Osteoblast (primary cell): Measurements from ENCODE around the gene RASAL2. TPM values are rescaled to one million over a fixed set of nuclear protein-coding genes. Genes with fewer than 3 reads are reported as not detected.

ENCODE experiments used
- DNase-seq: peaks from one replicate; pipeline ENCODE4 v3.0.0; 2011; ENCODE audit warnings: low spot score, mixed read lengths; ENCODE audit not compliant: insufficient read length; ENCODE audit errors: missing footprints
- H2AFZ ChIP-seq: 2 replicates; pipeline ENCODE4 v1.6.0; 2011; ENCODE audit warnings: mild to moderate bottlenecking, low read length
- H3K27ac ChIP-seq: 2 replicates; pipeline ENCODE4 v1.5.1; 2011; ENCODE audit warnings: mild to moderate bottlenecking, low read depth, low read length, moderate library complexity
- H3K27me3 ChIP-seq: 2 replicates; pipeline ENCODE4 v1.6.0; 2012; ENCODE audit warnings: mild to moderate bottlenecking, control low read depth, inconsistent platforms, low read length, moderate library complexity; ENCODE audit not compliant: insufficient read depth
- H3K36me3 ChIP-seq: 2 replicates; pipeline ENCODE4 v1.5.1; 2011; ENCODE audit warnings: mild to moderate bottlenecking, low read length, control low read depth, moderate library complexity; ENCODE audit not compliant: insufficient read depth
- H3K4me1 ChIP-seq: 2 replicates; pipeline ENCODE4 v1.5.1; 2011; ENCODE audit warnings: mild to moderate bottlenecking, low read length, control low read depth, moderate library complexity; ENCODE audit not compliant: insufficient read depth
- H3K4me2 ChIP-seq: 2 replicates; pipeline ENCODE4 v1.6.0; 2011; ENCODE audit warnings: mild to moderate bottlenecking, low read length; ENCODE audit not compliant: insufficient read depth
- H3K4me3 ChIP-seq: fragments of 200-600 bp; sonication (generic); 3 replicates; pipeline ENCODE4 v1.5.1; 2012; ENCODE audit warnings: mild to moderate bottlenecking, low read length, inconsistent platforms; ENCODE audit not compliant: insufficient read depth
- H3K79me2 ChIP-seq: 2 replicates; pipeline ENCODE4 v1.6.0; 2012; ENCODE audit warnings: mild to moderate bottlenecking, low read length, control low read depth, inconsistent platforms; ENCODE audit not compliant: insufficient read depth
- H3K9me3 ChIP-seq: 2 replicates; pipeline ENCODE4 v1.5.1; 2011; ENCODE audit warnings: low read depth, low read length, control low read depth
- H4K20me1 ChIP-seq: 2 replicates; pipeline ENCODE4 v1.6.0; 2012; ENCODE audit warnings: mild to moderate bottlenecking, low read length, control low read depth; ENCODE audit not compliant: insufficient read depth
- CTCF ChIP-seq: IDR thresholded peaks from 2 replicates; pipeline ENCODE4 v1.5.1; 2011; ENCODE audit warnings: mild to moderate bottlenecking, low read depth, low read length, moderate library complexity; ENCODE audit errors: extremely low read depth
- total RNA-seq: library from RNA; depleted of rRNA; stranded (reverse); fragments of >200 nt; gene quantifications from 2 replicates; pipeline ENCODE4 v1.2.3, GENCODE V29; 2012

Gene RASAL2
- total RNA-seq, 1 donor, result 59.4 TPM

- Histone ChIP-seq H2AFZ (no peak overlapping the region), H3K4me3 (no peak overlapping the region)
These were observed 358.1 kb downstream of the RASAL2 start for GRCh38 chr1:178452013-178452412.

GRCh38 chr1:178456472-178456871 lies 362.6 kb downstream of the RASAL2 start:
- Histone ChIP-seq H3K79me2 (no peaks in the 10 kb centered on the region), H3K4me1 (peaks cover 4% of the 10 kb centered on the region), H3K9me3 (no peaks in the 10 kb centered on the region)

More at GRCh38 chr1:178452013-178452412, 358.1 kb downstream of the RASAL2 start:
- H3K4me2 ChIP-seq, result no peak overlapping the region
- no peaks in the 10 kb centered on the region for H3K27me3 ChIP-seq
- no peak for DNase-seq
- no peaks in the 10 kb centered on the region for H4K20me1 ChIP-seq
- H3K27ac ChIP-seq, result no peak overlapping the region
- H3K4me1 ChIP-seq, result peaks cover 11% of the 10 kb centered on the region
- H3K79me2 ChIP-seq, result no peaks in the 10 kb centered on the region
- H3K9me3 ChIP-seq, result no peaks in the 10 kb centered on the region
- no peak for TF ChIP-seq CTCF
- peaks cover 23% of the 10 kb centered on the region for H3K36me3 ChIP-seq

DNA sequence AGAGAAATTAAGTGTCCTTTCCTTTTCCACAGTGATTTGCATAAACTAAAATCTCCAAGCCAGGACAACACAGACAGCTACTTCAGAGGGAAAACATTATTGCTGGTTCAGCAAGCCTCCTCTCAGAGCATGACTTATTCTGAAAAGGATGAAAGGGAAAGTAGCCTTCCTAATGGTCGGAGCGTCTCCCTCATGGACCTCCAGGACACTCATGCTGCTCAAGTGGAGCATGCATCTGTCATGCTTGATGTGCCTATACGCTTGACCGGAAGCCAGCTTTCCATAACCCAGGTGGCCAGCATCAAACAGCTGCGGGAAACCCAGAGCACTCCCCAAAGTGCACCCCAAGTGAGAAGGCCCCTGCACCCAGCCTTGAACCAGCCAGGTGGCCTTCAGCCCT lies 363.7 kb downstream of the RASAL2 start:
- no peaks in the 10 kb centered on the region for H3K79me2 ChIP-seq
- H3K4me2 ChIP-seq, result no peak overlapping the region
- H3K9me3 ChIP-seq, result no peaks in the 10 kb centered on the region
- H4K20me1 ChIP-seq, result no peaks in the 10 kb centered on the region
- no peak for DNase-seq
- H2AFZ ChIP-seq, result no peak overlapping the region
- H3K4me3 ChIP-seq, result no peak overlapping the region
- H3K4me1 ChIP-seq, result no peaks in the 10 kb centered on the region
- no peak for TF ChIP-seq CTCF
- no peak overlapping the region for H3K27ac ChIP-seq
- H3K27me3 ChIP-seq, result no peaks in the 10 kb centered on the region
- peaks cover 31% of the 10 kb centered on the region for H3K36me3 ChIP-seq

More at GRCh38 chr1:178456472-178456871, 362.6 kb downstream of the RASAL2 start:
- no peak overlapping the region for H2AFZ ChIP-seq
- no peak for DNase-seq
- no peak overlapping the region for H3K4me3 ChIP-seq
- TF ChIP-seq CTCF, result no peak
- no peaks in the 10 kb centered on the region for H3K27me3 ChIP-seq
- H3K27ac ChIP-seq, result no peak overlapping the region
- peaks cover 40% of the 10 kb centered on the region for H3K36me3 ChIP-seq
- H3K4me2 ChIP-seq, result no peak overlapping the region
- no peaks in the 10 kb centered on the region for H4K20me1 ChIP-seq

- Histone ChIP-seq H3K9me3 (no peaks in the 10 kb centered on the region), H3K4me1 (no peaks in the 10 kb centered on the region), H3K79me2 (no peaks in the 10 kb centered on the region), H3K27me3 (no peaks in the 10 kb centered on the region), H3K4me3 (no peak overlapping the region), H4K20me1 (no peaks in the 10 kb centered on the region), H3K27ac (no peak overlapping the region), H3K4me2 (no peak overlapping the region), H2AFZ (no peak overlapping the region), H3K36me3 (peaks cover 30% of the 10 kb centered on the region)
- no peak for DNase-seq
- TF ChIP-seq CTCF, result no peak
These were observed 364.3 kb downstream of the RASAL2 start for GRCh38 chr1:178458203-178458602.
